ENCODE results near the gene NUSAP1. TPM values are rescaled to one million over a fixed set of nuclear protein-coding genes. Genes with fewer than 3 reads are reported as not detected.

Gene NUSAP1
- total RNA-seq, 1 donor, result 10.9 TPM

- H3K27me3 ChIP-seq (ENCODE audit: insufficient read depth, low read length), result no peaks in the 10 kb centered on the region
- no peaks in the 10 kb centered on the region for H3K4me1 ChIP-seq (ENCODE audit: insufficient read depth, low read length)
- no peak overlapping the region for H3K4me3 ChIP-seq (ENCODE audit: insufficient read depth, low read length)
- no peak overlapping the region for H2AFZ ChIP-seq (ENCODE audit: low read length)
- no peaks in the 10 kb centered on the region for H3K9me3 ChIP-seq (ENCODE audit: low read depth, low read length)
- peaks cover 26% of the 10 kb centered on the region for H4K20me1 ChIP-seq (ENCODE audit: insufficient read depth, low read length)
- no peak overlapping the region for H3K4me2 ChIP-seq (ENCODE audit: insufficient read depth, low read length)
- no peak for DNase-seq (ENCODE audit: insufficient read length, low spot score, missing footprints)
- no peak overlapping the region for H3K27ac ChIP-seq (ENCODE audit: low read depth, low read length)
- no peak for TF ChIP-seq CTCF (IDR thresholded peaks at IDR 0.05; ENCODE audit: extremely low read depth, low read depth, low read length)
- peaks cover 79% of the 10 kb centered on the region for H3K79me2 ChIP-seq (ENCODE audit: insufficient read depth, low read length)
- H3K36me3 ChIP-seq (ENCODE audit: insufficient read depth, low read length), result no peaks in the 10 kb centered on the region
These were observed 96.6 kb downstream of the NUSAP1 start for GRCh38 chr15:41429003-41429890.

Other genes starting within 250 kb of the NUSAP1 start
- gene INO80, start 216.6 kb upstream of the NUSAP1 start, total RNA-seq, result 23.5 and 28.0 TPM in 2 replicates
- not detected in 2 replicates for gene EXD1, start 102.1 kb upstream of the NUSAP1 start, total RNA-seq
- gene CHP1, start 101.6 kb upstream of the NUSAP1 start, total RNA-seq, result 99.2 and 105 TPM in 2 replicates
- 0.72 and 0.88 TPM in 2 replicates for gene OIP5, start 290 bp upstream of the NUSAP1 start, total RNA-seq
- gene NDUFAF1, start 69.6 kb downstream of the NUSAP1 start, total RNA-seq, result 21.4 and 22.4 TPM in 2 replicates
- 26.1 and 29.2 TPM in 2 replicates for gene RTF1, start 84.2 kb downstream of the NUSAP1 start, total RNA-seq
- 0.29 and 0.36 TPM in 2 replicates for gene ITPKA, start 161.0 kb downstream of the NUSAP1 start, total RNA-seq
- gene LTK, start 180.9 kb downstream of the NUSAP1 start, total RNA-seq, result not detected in 2 replicates
- gene RPAP1, start 211.4 kb downstream of the NUSAP1 start, total RNA-seq, result 11.9 and 13.8 TPM in 2 replicates
- 6.2 and 6.8 TPM in 2 replicates for gene TYRO3, start 226.3 kb downstream of the NUSAP1 start, total RNA-seq

Data from osteoblast (primary cell).